GM21786 (cell line): ENCODE results near the gene OTOG.

Experiments
- ATAC-seq: cut with Tn5 transposase; IDR thresholded peaks from one replicate; pipeline ENCODE4 v1.9.1; 2021; ENCODE audit not compliant: unreplicated experiment

OTOG gene

GRCh38 chr11:17580271-17580670 lies 33.2 kb downstream of the OTOG start:
- ATAC-seq, result no peak

GRCh38 chr11:17581036-17581731 lies 34.1 kb downstream of the OTOG start:
- no peak for ATAC-seq

DNA sequence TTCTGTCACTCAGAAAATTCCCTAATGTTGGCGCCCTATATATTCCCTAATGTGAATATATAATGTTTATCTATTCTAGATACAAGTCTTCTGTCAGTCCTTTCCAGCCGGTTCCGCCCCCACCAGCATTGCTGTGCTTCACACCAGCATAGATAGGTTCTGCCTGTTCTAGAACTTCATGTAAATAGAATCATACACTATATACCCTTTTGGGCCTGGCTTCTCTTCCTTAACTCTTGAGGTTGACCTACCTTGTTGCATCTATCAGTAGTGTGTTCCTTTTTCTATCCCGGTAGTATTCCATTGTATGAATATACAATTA lies 34.6 kb downstream of the OTOG start:
- no peak for ATAC-seq

- ATAC-seq, result no peak
These were observed 39.0 kb downstream of the OTOG start for GRCh38 chr11:17585911-17586695.

- ATAC-seq, result no peak
These were observed 41.1 kb downstream of the OTOG start for GRCh38 chr11:17588166-17588565.

- ATAC-seq, result no peak
These were observed 41.7 kb downstream of the OTOG start for GRCh38 chr11:17588721-17589120.

DNA sequence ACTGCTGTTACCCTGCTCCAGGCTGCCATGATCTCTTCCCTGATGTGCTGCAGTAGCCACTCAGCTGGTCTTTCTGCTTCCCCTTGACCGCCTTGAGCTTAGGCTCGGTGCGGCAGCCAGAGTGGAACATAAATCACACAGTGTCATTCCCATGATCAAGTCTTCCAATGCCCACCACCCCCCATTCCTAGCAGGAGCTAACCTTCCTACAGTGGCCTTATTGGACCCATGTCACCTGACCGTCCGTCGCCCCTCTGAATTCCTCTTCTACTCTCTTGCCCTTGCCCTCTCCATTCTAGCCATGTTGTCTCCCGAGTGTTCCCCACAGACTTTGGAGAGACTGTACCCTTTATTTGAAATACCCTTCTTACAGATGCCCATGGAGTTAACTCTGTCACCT lies 43.4 kb downstream of the OTOG start:
- ATAC-seq, result no peak

DNA sequence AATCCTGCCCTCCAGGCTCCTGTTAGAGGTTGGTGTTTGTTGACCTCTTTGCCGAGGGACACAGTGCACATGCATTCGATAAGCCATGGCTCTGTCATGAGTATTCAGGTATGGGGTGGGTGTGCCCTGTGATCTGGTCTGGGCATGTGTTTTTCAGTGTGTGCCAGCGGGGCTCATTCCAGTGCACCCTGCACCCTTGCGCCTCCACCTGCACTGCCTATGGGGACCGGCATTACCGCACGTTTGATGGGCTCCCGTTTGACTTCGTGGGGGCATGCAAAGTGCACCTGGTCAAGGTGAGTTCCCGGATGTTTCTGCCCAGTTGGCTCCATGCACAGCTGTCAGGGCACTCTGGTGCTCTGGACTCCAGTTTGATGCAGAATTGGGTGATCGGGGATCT lies 44.2 kb downstream of the OTOG start:
- no peak for ATAC-seq

- ATAC-seq, result no peak
These were observed 46.6 kb downstream of the OTOG start for GRCh38 chr11:17593466-17594245.

DNA sequence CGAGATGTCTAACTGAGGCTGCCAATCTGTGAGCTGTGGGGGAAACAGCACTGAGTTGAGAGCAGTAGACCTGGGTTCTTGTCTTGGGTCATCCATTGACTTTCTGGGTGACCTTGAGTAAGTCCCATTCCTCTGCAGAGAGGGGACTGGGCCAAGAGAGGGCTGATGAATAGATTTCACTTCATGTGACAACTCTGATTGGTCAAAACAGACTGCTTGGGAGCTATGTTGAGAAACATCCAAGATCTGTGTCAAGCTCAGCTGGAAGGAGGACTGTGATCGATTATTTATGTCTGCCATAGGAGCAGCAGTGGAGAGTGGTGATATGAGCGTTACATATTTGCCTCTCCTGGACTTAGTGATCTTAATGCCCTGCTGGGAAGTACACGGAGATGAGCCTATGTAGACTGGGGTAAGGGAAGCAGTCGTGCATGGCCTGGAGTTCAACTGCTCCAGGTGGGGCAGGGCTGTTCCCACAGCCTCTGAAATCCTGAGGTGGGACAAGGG lies 47.7 kb downstream of the OTOG start:
- ATAC-seq, result no peak

GRCh38 chr11:17595526-17596309 lies 48.7 kb downstream of the OTOG start:
- no peak for ATAC-seq

DNA sequence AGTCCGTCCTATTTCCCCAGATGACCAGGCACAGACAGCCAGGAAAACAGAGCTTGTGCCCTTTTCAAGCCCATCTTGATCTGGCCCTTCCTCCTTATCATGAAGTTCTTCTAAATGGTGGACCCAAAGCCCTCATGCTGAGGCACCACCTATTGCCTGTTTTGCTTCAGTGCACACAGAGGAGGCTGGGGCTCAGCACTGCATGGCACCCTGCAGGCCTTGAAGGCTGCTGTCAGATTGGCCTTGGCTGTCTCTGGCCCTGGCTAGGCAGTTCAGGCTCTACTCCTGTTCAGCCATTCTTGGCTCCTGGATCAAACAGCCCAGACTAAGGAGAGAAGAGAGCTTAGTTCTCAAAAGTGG lies 49.2 kb downstream of the OTOG start:
- ATAC-seq, result no peak

- no peak for ATAC-seq
These were observed 49.7 kb downstream of the OTOG start for GRCh38 chr11:17596711-17597110.

DNA sequence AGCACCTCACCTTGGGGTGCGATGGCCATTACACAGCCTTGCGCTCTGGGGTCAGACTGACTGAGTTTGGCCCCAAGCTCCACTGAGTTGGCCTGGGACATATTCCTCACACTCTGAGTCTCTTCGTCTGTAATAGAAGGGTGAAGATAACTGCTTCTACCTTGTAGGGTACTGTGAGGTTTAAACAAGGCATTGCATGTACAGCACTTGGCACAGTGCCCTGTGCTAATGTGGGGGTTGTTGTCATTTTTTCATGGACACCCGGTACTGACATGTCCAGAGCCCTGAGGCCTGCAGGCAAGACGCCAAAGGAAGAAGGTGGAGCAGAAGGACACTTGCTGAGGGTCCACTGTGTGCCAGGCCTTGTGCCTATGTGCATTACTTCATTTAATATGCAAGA lies 50.7 kb downstream of the OTOG start:
- no peak for ATAC-seq

GRCh38 chr11:17598700-17599459 lies 51.8 kb downstream of the OTOG start:
- peak; percentile 91 for ATAC-seq

GRCh38 chr11:17599460-17599925 lies 52.4 kb downstream of the OTOG start:
- no peak for ATAC-seq

GRCh38 chr11:17600316-17601255 lies 53.5 kb downstream of the OTOG start:
- no peak for ATAC-seq

- no peak for ATAC-seq
These were observed 54.2 kb downstream of the OTOG start for GRCh38 chr11:17601256-17601671.

DNA sequence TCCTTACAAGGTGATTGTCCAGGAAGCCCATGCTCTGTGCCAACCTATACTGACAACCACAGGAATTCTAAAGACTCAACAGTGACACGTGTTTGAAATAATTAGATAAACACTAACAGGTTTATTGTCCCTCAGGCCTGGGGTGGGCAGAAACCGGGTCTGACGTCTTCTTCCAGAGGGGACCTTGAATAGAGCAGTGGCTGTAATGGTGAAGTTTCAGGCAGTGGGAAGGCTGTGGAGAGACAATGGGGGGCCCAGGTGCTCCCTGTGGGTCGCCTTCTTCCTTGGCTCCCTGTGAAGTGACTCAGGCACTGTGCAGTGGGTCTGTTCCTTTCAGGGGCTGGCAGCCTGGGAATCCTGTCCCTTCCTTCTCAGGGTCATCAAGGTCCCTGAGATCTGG lies 54.6 kb downstream of the OTOG start:
- ATAC-seq, result no peak
